K562 (cell line): Measurements from ENCODE around the gene BCAN. TPM values are rescaled to one million over a fixed set of nuclear protein-coding genes. Genes with fewer than 3 reads are reported as not detected.

Source experiments
- BCOR ChIP-seq: fragments of 450-650 bp; IDR thresholded peaks from 2 replicates; pipeline ENCODE4 v1.6.1; 2016
- CBFB ChIP-seq: sonication (generic); formaldehyde crosslinking; IDR thresholded peaks from 2 replicates; pipeline ENCODE4 v1.4.0; 2020; ENCODE audit warnings: mild to moderate bottlenecking, missing genetic modification reagents
- ETS2 ChIP-seq: IDR thresholded peaks from 2 replicates; pipeline ENCODE4 v1.6.1; 2016; ENCODE audit warnings: borderline replicate concordance, missing genetic modification characterization, mild to moderate bottlenecking, moderate library complexity, missing compliant biosample characterization; ENCODE audit not compliant: poor library complexity, severe bottlenecking
- FIP1L1 ChIP-seq: fragments of 200-400 bp; formaldehyde crosslinking; IDR thresholded peaks from 2 replicates; pipeline ENCODE4 v1.6.1; 2018; ENCODE audit warnings: mild to moderate bottlenecking, low read depth, low read length; ENCODE audit not compliant: poor library complexity, severe bottlenecking
- NR2C1 ChIP-seq, 2 experiments: fragments of 450-650 bp; IDR thresholded peaks; 2 replicates each; pipeline ENCODE4 v1.6.1; 2017; ENCODE audit warnings: mild to moderate bottlenecking in 2 of 2, antibody characterized with exemption in 1 of 2, inconsistent platforms in 1 of 2, missing compliant biosample characterization in 1 of 2, missing genetic modification characterization in 1 of 2
- PHB ChIP-seq: fragments of 250-450 bp; sonication (Bioruptor Pico); IDR thresholded peaks from 2 replicates; pipeline ENCODE4 v1.5.0; 2021
- RREB1 ChIP-seq: fragments of 250-450 bp; sonication (Bioruptor Pico); IDR thresholded peaks from 2 replicates; pipeline ENCODE4 v1.4.0; 2020
- SMAD2 ChIP-seq: fragments of 150-350 bp; IDR thresholded peaks from 2 replicates; pipeline ENCODE4 v1.6.1; 2014; ENCODE audit warnings: low read depth, mild to moderate bottlenecking, low read length
- SMARCA4 ChIP-seq: fragments of 450-650 bp; IDR thresholded peaks from 2 replicates; pipeline ENCODE4 v1.6.1; 2016
- XRCC4 ChIP-seq: IDR thresholded peaks from one replicate; pipeline ENCODE4 v1.6.1; 2011; ENCODE audit not compliant: insufficient read depth, insufficient read length; ENCODE audit errors: extremely low read depth
- ZBTB43 ChIP-seq: sonication (generic); formaldehyde crosslinking; IDR thresholded peaks from 2 replicates; pipeline ENCODE4 v1.8.0; 2023; ENCODE audit warnings: mild to moderate bottlenecking, missing genetic modification reagents
- ZBTB8A ChIP-seq: fragments of 450-650 bp; IDR thresholded peaks from 2 replicates; pipeline ENCODE4 v1.6.1; 2018; ENCODE audit warnings: mild to moderate bottlenecking, moderate library complexity; ENCODE audit not compliant: partially characterized antibody
- polyA plus RNA-seq, 8 experiments: library from polyadenylated mRNA; depleted of rRNA in 4 of 8; stranded (reverse) in 5 of 8; unstranded in 3 of 8; fragments of >200 nt; fragmentation: Nextera tagmentation in 2 of 8; fragmentation: Illumina TruSeq in 1 of 8; extraction: Ambion mirVana in 2 of 8; extraction: Trizol in 1 of 8; gene quantifications; 2 replicates each; pipeline versions ENCODE4 v1.2.1 to v1.2.3, GENCODE V29; 2011 to 2014; ENCODE audit warnings: inconsistent platforms in 1 of 8, missing spikeins in 1 of 8
- total RNA-seq, 7 experiments: library from RNA; depleted of rRNA in 6 of 7; stranded (reverse); fragments of >200 nt in 6 of 7; fragmentation: Illumina TruSeq in 2 of 7; extraction: Trizol in 2 of 7; gene quantifications; 2 replicates each; pipeline versions ENCODE4 v1.2.1 to v1.2.3, GENCODE V29; 2011 to 2021; ENCODE audit warnings: low replicate concordance in 1 of 7

BCAN gene
- total and polyA plus RNA-seq, 9 of the 15 experiments (the other 6 are each of a cell fraction or from before 2014, with no cell fraction given) = 0.04 to 0.33 (median 0.14) TPM; not detected in 5

GRCh38 chr1:156601122-156601830, 40.6 kb upstream of the BCAN start, which contains the start of gene GPATCH4 (continued):
- TF ChIP-seq RREB1 (CRISPR knock-in tag) = 0 out of 2 replicates have a peak, but pooled peaks have one; percentile 51
- 0 out of 2 replicates have a peak, but pooled peaks have one; percentile 6 for TF ChIP-seq BCOR
- TF ChIP-seq PHB = no peak
- TF ChIP-seq FIP1L1 = no peak
- peak; percentile 44; the same call in 1 of the 2 replicates for TF ChIP-seq NR2C1 (IDR thresholded peaks at IDR 0.05)
- TF ChIP-seq NR2C1 (tag; IDR thresholded peaks at IDR 0.05) = no peak; the same call in 1 of the 2 replicates
- no peak for TF ChIP-seq SMARCA4
- TF ChIP-seq XRCC4 = no peak
- no peak for TF ChIP-seq SMAD2
- TF ChIP-seq ETS2 (tag) = no peak
- TF ChIP-seq ZBTB8A = no peak
- no peak for TF ChIP-seq ZBTB43 (CRISPR knock-in tag)
- no peak for TF ChIP-seq CBFB (CRISPR knock-in tag)
